Activated CD4-positive, alpha-beta T cell treated with anti-CD3 and anti-CD28 coated beads, Interleukin-2, Interleukin-4, amounts not matched to agents 100 ng/mL and 50 ng/mL, durations not matched to agents 16 hours and 8 hours (primary cell): ENCODE measurements around the gene HSF2BP.
"Not testable (repeated sequence)": the region's sequence is repeated elsewhere in the genome, so short reads cannot be mapped to it uniquely, and the experiment has no call there.

Source experiments
- DNase-seq: peaks from one replicate; pipeline ENCODE4 v3.0.0-alpha.2; 2020; ENCODE audit warnings: low spot score

Gene HSF2BP

GRCh38 chr21:43597540-43598250 is 61.6 kb downstream of the HSF2BP start:
- DNase-seq: no peak

GRCh38 chr21:43597052-43597451 is 62.2 kb downstream of the HSF2BP start:
- no peak for DNase-seq

GRCh38 chr21:43596616-43597015 is 62.7 kb downstream of the HSF2BP start:
- DNase-seq: no peak

- DNase-seq: not testable (repeated sequence)
Measured at GRCh38 chr21:43595769-43596168, 63.5 kb downstream of the HSF2BP start.

- DNase-seq: no peak
Measured at GRCh38 chr21:43593078-43593477, 66.2 kb downstream of the HSF2BP start.

GRCh38 chr21:43591571-43591970 is 67.7 kb downstream of the HSF2BP start:
- no peak for DNase-seq

GRCh38 chr21:43590194-43590593 is 69.1 kb downstream of the HSF2BP start:
- DNase-seq: no peak

- no peak for DNase-seq
Measured at GRCh38 chr21:43588957-43589356, 70.3 kb downstream of the HSF2BP start.

GRCh38 chr21:43585924-43586413 is 73.3 kb downstream of the HSF2BP start:
- DNase-seq: no peak

- DNase-seq: no peak
Measured at GRCh38 chr21:43585514-43585913, 73.8 kb downstream of the HSF2BP start.

GRCh38 chr21:43581453-43581852 is 77.8 kb downstream of the HSF2BP start:
- DNase-seq: no peak

GRCh38 chr21:43578677-43579303 is 80.5 kb downstream of the HSF2BP start:
- DNase-seq: no peak

GRCh38 chr21:43575473-43575844 is 83.8 kb downstream of the HSF2BP start:
- no peak for DNase-seq

GRCh38 chr21:43574741-43575472 is 84.4 kb downstream of the HSF2BP start:
- DNase-seq: no peak

GRCh38 chr21:43573921-43574320 is 85.4 kb downstream of the HSF2BP start:
- no peak for DNase-seq

GRCh38 chr21:43572446-43572845 is 86.8 kb downstream of the HSF2BP start:
- DNase-seq: no peak

- DNase-seq: no peak
Measured at GRCh38 chr21:43571976-43572375, 87.3 kb downstream of the HSF2BP start.

- DNase-seq: not testable (repeated sequence)
Measured at GRCh38 chr21:43570195-43570594, 89.1 kb downstream of the HSF2BP start.

- not testable (repeated sequence) for DNase-seq
Measured at GRCh38 chr21:43562451-43562850, 96.8 kb downstream of the HSF2BP start.

GRCh38 chr21:43540561-43540960 is 118.7 kb downstream of the HSF2BP start:
- DNase-seq: not testable (repeated sequence)

GRCh38 chr21:43522495-43523131 is 136.7 kb downstream of the HSF2BP start:
- not testable (repeated sequence) for DNase-seq

- DNase-seq: not testable (repeated sequence)
Measured at GRCh38 chr21:43517701-43518100, 141.6 kb downstream of the HSF2BP start.
